Breast epithelium (tissue), 4 donors: ENCODE data around the gene BRI3. TPM values are rescaled to one million over a fixed set of nuclear protein-coding genes. Genes with fewer than 3 reads are reported as not detected.

Experiments
- DNase-seq, 2 donors: peaks; one replicate each; pipeline ENCODE4 v3.0.0-alpha.2; 2019; ENCODE audit warnings: low spot score in 2 of 2
- H3K27ac ChIP-seq, 2 donors: fragments of 200-600 bp; sonication (generic) in 1 of 2; one replicate each; pipeline ENCODE4 v1.5.1; 2016 to 2019; ENCODE audit warnings: mild to moderate bottlenecking in 1 of 2
- H3K27me3 ChIP-seq, 2 donors: fragments of 200-600 bp; sonication (generic) in 1 of 2; one replicate each; pipeline versions ENCODE4 v1.5.1 to v1.6.0; 2017 to 2019; ENCODE audit warnings: control low read depth in 1 of 2, mild to moderate bottlenecking in 1 of 2
- H3K36me3 ChIP-seq: fragments of 200-600 bp; one replicate; pipeline ENCODE4 v1.5.1; 2019
- H3K4me1 ChIP-seq, 2 donors: fragments of 200-600 bp; sonication (generic); one replicate each; pipeline ENCODE4 v1.5.1; 2016 to 2019; ENCODE audit warnings: control low read depth in 1 of 2
- H3K4me3 ChIP-seq, 3 donors: fragments of 200-600 bp; sonication (generic); 1 replicate in 2 of 3; 2 replicates in 1 of 3; pipeline ENCODE4 v1.5.1; 2016 to 2019; ENCODE audit warnings: mild to moderate bottlenecking in 3 of 3, moderate library complexity in 2 of 3
- H3K9me3 ChIP-seq, 2 donors: fragments of 200-600 bp; sonication (generic) in 1 of 2; one replicate each; pipeline ENCODE4 v1.5.1; 2016 to 2019; ENCODE audit warnings: control low read depth in 1 of 2
- POLR2A ChIP-seq: fragments of 450-650 bp; IDR thresholded peaks from one replicate; pipeline ENCODE4 v1.6.1; 2016; ENCODE audit warnings: antibody characterized with exemption, mild to moderate bottlenecking, moderate library complexity
- POLR2AphosphoS5 ChIP-seq, 3 donors: sonication (generic); formaldehyde crosslinking; IDR thresholded peaks; one replicate each; pipeline ENCODE4 v1.6.1; 2017; ENCODE audit warnings: antibody characterized with exemption in 3 of 3
- intact Hi-C: fragments of 100-400 bp; cut with DNase I; formaldehyde crosslinking; loops from one replicate; pipeline ENCODE4 v1.15.1; 2023; ENCODE audit warnings: low total_unique reads
- total RNA-seq, 3 donors: library from RNA; depleted of rRNA; stranded (reverse); fragments of >200 nt; gene quantifications; one replicate each; pipeline ENCODE4 v1.1.0, GENCODE V29; 2016
- TF ChIP-seq, protein P1 (sequence below), 3 donors: fragments of 450-650 bp; IDR thresholded peaks; one replicate each; pipeline ENCODE4 v1.5.1; 2016 to 2017; ENCODE audit warnings: antibody characterized with exemption in 3 of 3, mild to moderate bottlenecking in 3 of 3, moderate library complexity in 3 of 3

BRI3 gene
- total RNA-seq, 3 donors from 2014 or later: 38.8 to 85.5 (median 56.4) TPM

DNA sequence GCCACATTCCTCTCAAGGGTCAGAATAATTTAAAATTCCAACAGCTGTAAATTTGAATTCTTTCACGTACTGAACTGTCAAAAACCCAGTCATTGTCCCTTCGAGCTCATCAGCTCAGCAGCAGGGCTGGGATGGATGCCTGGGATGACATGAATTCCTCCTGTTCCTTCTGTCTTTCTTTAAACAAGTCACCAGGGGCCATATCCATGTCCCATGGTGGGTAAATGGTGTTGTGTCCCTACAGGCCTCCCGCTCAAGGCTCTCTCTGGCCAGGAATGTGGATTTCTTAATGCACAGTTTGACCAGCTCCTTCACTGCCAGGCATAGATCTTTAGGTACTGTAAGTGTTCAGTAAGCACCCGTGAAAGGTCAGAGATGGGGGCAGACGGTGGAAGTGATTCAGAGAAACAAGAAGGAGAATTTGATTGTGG, 15.6 kb upstream of the BRI3 start:
- H3K36me3 ChIP-seq: no peaks in the 10 kb centered on the region
- H3K9me3 ChIP-seq: no peaks in the 10 kb centered on the region
- H3K4me1 ChIP-seq: no peaks in the 10 kb centered on the region
- no peak for DNase-seq
- no peak overlapping the region for H3K27ac ChIP-seq
- H3K4me3 ChIP-seq: no peak overlapping the region
- no peaks in the 10 kb centered on the region for H3K27me3 ChIP-seq
- no peak for TF ChIP-seq POLR2AphosphoS5 (IDR thresholded peaks at IDR 0.05)
- TF ChIP-seq POLR2A: no peak
- TF ChIP-seq, protein P1, sequence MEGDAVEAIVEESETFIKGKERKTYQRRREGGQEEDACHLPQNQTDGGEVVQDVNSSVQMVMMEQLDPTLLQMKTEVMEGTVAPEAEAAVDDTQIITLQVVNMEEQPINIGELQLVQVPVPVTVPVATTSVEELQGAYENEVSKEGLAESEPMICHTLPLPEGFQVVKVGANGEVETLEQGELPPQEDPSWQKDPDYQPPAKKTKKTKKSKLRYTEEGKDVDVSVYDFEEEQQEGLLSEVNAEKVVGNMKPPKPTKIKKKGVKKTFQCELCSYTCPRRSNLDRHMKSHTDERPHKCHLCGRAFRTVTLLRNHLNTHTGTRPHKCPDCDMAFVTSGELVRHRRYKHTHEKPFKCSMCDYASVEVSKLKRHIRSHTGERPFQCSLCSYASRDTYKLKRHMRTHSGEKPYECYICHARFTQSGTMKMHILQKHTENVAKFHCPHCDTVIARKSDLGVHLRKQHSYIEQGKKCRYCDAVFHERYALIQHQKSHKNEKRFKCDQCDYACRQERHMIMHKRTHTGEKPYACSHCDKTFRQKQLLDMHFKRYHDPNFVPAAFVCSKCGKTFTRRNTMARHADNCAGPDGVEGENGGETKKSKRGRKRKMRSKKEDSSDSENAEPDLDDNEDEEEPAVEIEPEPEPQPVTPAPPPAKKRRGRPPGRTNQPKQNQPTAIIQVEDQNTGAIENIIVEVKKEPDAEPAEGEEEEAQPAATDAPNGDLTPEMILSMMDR (IDR thresholded peaks at IDR 0.05): no peak
- intact Hi-C loops: no loop called here

- DNase-seq: no peak
- intact Hi-C loops: no loop called here
- Histone ChIP-seq H3K4me3 (no peak overlapping the region), H3K27me3 (no peaks in the 10 kb centered on the region), H3K36me3 (no peaks in the 10 kb centered on the region), H3K4me1 (no peaks in the 10 kb centered on the region), H3K9me3 (no peaks in the 10 kb centered on the region), H3K27ac (no peak overlapping the region)
- TF ChIP-seq, protein P1 (IDR thresholded peaks at IDR 0.05): peak in 1 of 3 donors; percentile 12
- TF ChIP-seq POLR2A (no peak), POLR2AphosphoS5 (IDR thresholded peaks at IDR 0.05) (no peak)
Observed at GRCh38 chr7:98266840-98267239, 14.6 kb upstream of the BRI3 start.

GRCh38 chr7:98267303-98267702, 14.2 kb upstream of the BRI3 start:
- no peak overlapping the region for H3K27ac ChIP-seq
- H3K36me3 ChIP-seq: no peaks in the 10 kb centered on the region
- intact Hi-C loops: no loop called here
- H3K9me3 ChIP-seq: no peaks in the 10 kb centered on the region
- H3K4me1 ChIP-seq: no peaks in the 10 kb centered on the region
- no peak for TF ChIP-seq POLR2AphosphoS5 (IDR thresholded peaks at IDR 0.05)
- no peak for TF ChIP-seq POLR2A
- TF ChIP-seq, protein P1 (IDR thresholded peaks at IDR 0.05): no peak
- DNase-seq: no peak
- no peak overlapping the region for H3K4me3 ChIP-seq
- no peaks in the 10 kb centered on the region for H3K27me3 ChIP-seq

DNA sequence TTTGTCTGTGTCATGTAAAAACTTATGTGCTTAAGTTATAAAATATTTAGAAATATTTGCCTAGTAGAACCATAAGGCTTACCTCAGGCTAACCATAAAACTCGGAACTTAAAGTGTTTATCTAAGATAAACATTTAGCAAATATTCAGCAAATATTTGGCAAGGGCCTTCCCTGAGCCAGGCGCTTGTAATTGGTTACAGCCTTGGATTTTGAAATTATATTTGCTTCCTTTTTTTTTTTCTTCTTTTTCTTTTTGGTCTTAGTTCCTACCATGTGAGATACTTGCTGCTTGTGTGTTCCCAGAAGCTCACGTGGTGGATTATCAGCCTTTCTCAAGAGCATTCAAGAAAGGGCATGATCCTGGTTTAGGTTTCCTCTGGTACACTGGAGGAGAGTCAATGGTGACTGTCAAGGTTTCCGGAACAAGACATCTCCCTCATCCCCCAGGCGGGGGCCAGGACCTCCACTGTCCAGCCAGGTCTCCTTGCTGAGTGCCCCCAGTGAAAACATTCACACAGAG, 5.2 kb upstream of the BRI3 start:
- Histone ChIP-seq H3K9me3 (no peaks in the 10 kb centered on the region), H3K4me1 (no peaks in the 10 kb centered on the region), H3K27me3 (no peaks in the 10 kb centered on the region), H3K36me3 (no peaks in the 10 kb centered on the region), H3K4me3 (no peak overlapping the region), H3K27ac (peak overlapping the region; percentile 40 to 81)
- TF ChIP-seq POLR2AphosphoS5 (IDR thresholded peaks at IDR 0.05) (peak in 1 of 3 donors; percentile 35), POLR2A (no peak)
- TF ChIP-seq, protein P1 (IDR thresholded peaks at IDR 0.05): no peak
- DNase-seq: no peak
- intact Hi-C loops: no loop called here

GRCh38 chr7:98278408-98278807, 3.1 kb upstream of the BRI3 start:
- intact Hi-C loops: no loop called here
- Histone ChIP-seq H3K9me3 (no peaks in the 10 kb centered on the region), H3K4me3 (no peak overlapping the region), H3K36me3 (no peaks in the 10 kb centered on the region), H3K4me1 (peaks cover 0 to 2% of the 10 kb centered on the region in 2 donors), H3K27ac (peak overlapping the region in 1 of 2 donors; percentile 29), H3K27me3 (no peaks in the 10 kb centered on the region)
- TF ChIP-seq POLR2AphosphoS5 (IDR thresholded peaks at IDR 0.05): no peak
- DNase-seq: no peak

DNA sequence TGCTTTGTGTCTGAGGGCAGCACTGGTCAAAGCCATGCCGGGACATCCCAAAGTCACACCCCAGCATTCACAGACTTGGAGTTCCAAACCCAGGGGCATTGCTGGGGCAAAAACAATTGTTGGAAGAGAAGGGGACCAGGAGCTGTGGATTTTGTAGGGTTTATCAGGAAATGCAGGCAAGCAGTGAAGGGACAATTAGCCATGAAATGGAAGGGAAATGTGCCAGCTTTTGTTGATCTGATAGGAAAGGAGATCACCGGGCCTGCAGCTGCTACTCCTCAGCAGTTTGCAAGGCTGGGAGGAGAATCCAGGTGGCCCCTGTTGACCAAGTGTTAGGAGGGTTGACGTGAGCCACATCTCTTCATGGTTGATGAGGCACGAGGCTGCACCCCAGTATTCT, 2.5 kb upstream of the BRI3 start:
- H3K4me3 ChIP-seq: no peak overlapping the region
- DNase-seq: no peak
- peaks cover 0 to 7% of the 10 kb centered on the region in 2 donors for H3K4me1 ChIP-seq
- no peaks in the 10 kb centered on the region for H3K36me3 ChIP-seq
- H3K9me3 ChIP-seq: no peaks in the 10 kb centered on the region
- TF ChIP-seq POLR2AphosphoS5 (IDR thresholded peaks at IDR 0.05) (no peak), POLR2A (no peak)
- TF ChIP-seq, protein P1 (IDR thresholded peaks at IDR 0.05): no peak
- intact Hi-C loops: no loop called here
- no peak overlapping the region for H3K27ac ChIP-seq
- no peaks in the 10 kb centered on the region for H3K27me3 ChIP-seq
